ENCODE measurements around the gene CD3G.
A peak's percentile ranks its signal among the peaks of the same experiment; 100 is the strongest.

Gene CD3G

GRCh38 chr11:118301600-118302195 is 42.4 kb upstream of the CD3G start:
- no peaks in the 10 kb centered on the region for H3K79me2 ChIP-seq (ENCODE audit: low read length)
- no peaks in the 10 kb centered on the region for H3F3A ChIP-seq (ENCODE audit: insufficient read depth, low read length)
- H3K9ac ChIP-seq (ENCODE audit: low read length) = no peak overlapping the region
- DNase-seq = no peak
- H3K4me1 ChIP-seq (ENCODE audit: low read length) = peaks cover 10% of the 10 kb centered on the region
- no peak overlapping the region for H3K27ac ChIP-seq (ENCODE audit: low read length)
- H2AFZ ChIP-seq (ENCODE audit: low read length) = no peak overlapping the region
- H3K9me2 ChIP-seq (replicated peaks; ENCODE audit: insufficient read depth, low read length) = no peaks in the 10 kb centered on the region
- no peaks in the 10 kb centered on the region for H3K36me3 ChIP-seq (replicated peaks; ENCODE audit: insufficient read depth, low read length)
- TF ChIP-seq EZH2phosphoT487 (IDR thresholded peaks at IDR 0.05; ENCODE audit: low read length) (no peak), EZH2 (optimal IDR thresholded peaks at IDR 0.05; ENCODE audit: low read depth, low read length) (no peak)
- TF ChIP-seq, protein P1, sequence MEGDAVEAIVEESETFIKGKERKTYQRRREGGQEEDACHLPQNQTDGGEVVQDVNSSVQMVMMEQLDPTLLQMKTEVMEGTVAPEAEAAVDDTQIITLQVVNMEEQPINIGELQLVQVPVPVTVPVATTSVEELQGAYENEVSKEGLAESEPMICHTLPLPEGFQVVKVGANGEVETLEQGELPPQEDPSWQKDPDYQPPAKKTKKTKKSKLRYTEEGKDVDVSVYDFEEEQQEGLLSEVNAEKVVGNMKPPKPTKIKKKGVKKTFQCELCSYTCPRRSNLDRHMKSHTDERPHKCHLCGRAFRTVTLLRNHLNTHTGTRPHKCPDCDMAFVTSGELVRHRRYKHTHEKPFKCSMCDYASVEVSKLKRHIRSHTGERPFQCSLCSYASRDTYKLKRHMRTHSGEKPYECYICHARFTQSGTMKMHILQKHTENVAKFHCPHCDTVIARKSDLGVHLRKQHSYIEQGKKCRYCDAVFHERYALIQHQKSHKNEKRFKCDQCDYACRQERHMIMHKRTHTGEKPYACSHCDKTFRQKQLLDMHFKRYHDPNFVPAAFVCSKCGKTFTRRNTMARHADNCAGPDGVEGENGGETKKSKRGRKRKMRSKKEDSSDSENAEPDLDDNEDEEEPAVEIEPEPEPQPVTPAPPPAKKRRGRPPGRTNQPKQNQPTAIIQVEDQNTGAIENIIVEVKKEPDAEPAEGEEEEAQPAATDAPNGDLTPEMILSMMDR (IDR thresholded peaks at IDR 0.05; ENCODE audit: low read length) = no peak
- no peaks in the 10 kb centered on the region for H3K27me3 ChIP-seq (replicated peaks; ENCODE audit: insufficient read depth, low read length)
- H4K20me1 ChIP-seq (ENCODE audit: insufficient read depth, low read length) = no peaks in the 10 kb centered on the region
- no peak overlapping the region for H3K4me3 ChIP-seq (ENCODE audit: low read length)
- H3K9me3 ChIP-seq (replicated peaks; ENCODE audit: insufficient read depth, low read length) = no peaks in the 10 kb centered on the region
- no peak overlapping the region for H3K4me2 ChIP-seq (ENCODE audit: low read depth, low read length)

DNA sequence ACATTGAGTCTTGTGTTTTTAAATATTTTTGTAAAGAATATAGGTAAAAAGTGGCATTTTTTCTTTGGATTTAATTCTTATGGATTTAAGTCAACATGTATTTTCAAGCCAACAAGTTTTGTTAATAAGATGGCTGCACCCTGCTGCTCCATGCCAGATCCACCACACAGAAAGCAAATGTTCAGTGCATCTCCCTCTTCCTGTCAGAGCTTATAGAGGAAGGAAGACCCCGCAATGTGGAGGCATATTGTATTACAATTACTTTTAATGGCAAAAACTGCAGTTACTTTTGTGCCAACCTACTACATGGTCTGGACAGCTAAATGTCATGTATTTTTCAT is 39.9 kb upstream of the CD3G start:
- Histone ChIP-seq H4K20me1 (ENCODE audit: insufficient read depth, low read length) (no peaks in the 10 kb centered on the region), H3K9ac (ENCODE audit: low read length) (no peak overlapping the region), H3K4me2 (ENCODE audit: low read depth, low read length) (peak overlapping the region; percentile 23; the same call in 1 of the 2 replicates), H3F3A (ENCODE audit: insufficient read depth, low read length) (no peaks in the 10 kb centered on the region), H3K79me2 (ENCODE audit: low read length) (no peaks in the 10 kb centered on the region), H3K36me3 (replicated peaks; ENCODE audit: insufficient read depth, low read length) (no peaks in the 10 kb centered on the region), H3K9me2 (replicated peaks; ENCODE audit: insufficient read depth, low read length) (no peaks in the 10 kb centered on the region), H3K27me3 (replicated peaks; ENCODE audit: insufficient read depth, low read length) (no peaks in the 10 kb centered on the region), H2AFZ (ENCODE audit: low read length) (peak overlapping the region; percentile 59), H3K27ac (ENCODE audit: low read length) (no peak overlapping the region), H3K9me3 (replicated peaks; ENCODE audit: insufficient read depth, low read length) (no peaks in the 10 kb centered on the region), H3K4me3 (ENCODE audit: low read length) (no peak overlapping the region), H3K4me1 (ENCODE audit: low read length) (peaks cover 10% of the 10 kb centered on the region)
- DNase-seq = no peak
- TF ChIP-seq, protein P1 (IDR thresholded peaks at IDR 0.05; ENCODE audit: low read length) = no peak
- TF ChIP-seq EZH2 (optimal IDR thresholded peaks at IDR 0.05; ENCODE audit: low read depth, low read length) (no peak), EZH2phosphoT487 (IDR thresholded peaks at IDR 0.05; ENCODE audit: low read length) (no peak)

- Histone ChIP-seq H4K20me1 (ENCODE audit: insufficient read depth, low read length) (no peaks in the 10 kb centered on the region), H3K4me1 (ENCODE audit: low read length) (peaks cover 10% of the 10 kb centered on the region), H3K4me2 (ENCODE audit: low read depth, low read length) (peak within 1 kb of the TSS; percentile 23; the same call in 1 of the 2 replicates), H3K27ac (ENCODE audit: low read length) (no peak within 1 kb of the TSS), H3K9me3 (replicated peaks; ENCODE audit: insufficient read depth, low read length) (no peaks in the 10 kb centered on the region), H3K9me2 (replicated peaks; ENCODE audit: insufficient read depth, low read length) (no peaks in the 10 kb centered on the region), H2AFZ (ENCODE audit: low read length) (peak within 1 kb of the TSS; percentile 59), H3K27me3 (replicated peaks; ENCODE audit: insufficient read depth, low read length) (no peaks in the 10 kb centered on the region), H3K36me3 (replicated peaks; ENCODE audit: insufficient read depth, low read length) (no peaks in the 10 kb centered on the region), H3K4me3 (ENCODE audit: low read length) (no peak within 1 kb of the TSS), H3K9ac (ENCODE audit: low read length) (no peak within 1 kb of the TSS), H3K79me2 (ENCODE audit: low read length) (no peaks in the 10 kb centered on the region), H3F3A (ENCODE audit: insufficient read depth, low read length) (no peaks in the 10 kb centered on the region)
- no peak for TF ChIP-seq EZH2 (optimal IDR thresholded peaks at IDR 0.05; ENCODE audit: low read depth, low read length)
- TF ChIP-seq, protein P1 (IDR thresholded peaks at IDR 0.05; ENCODE audit: low read length) = no peak
- TF ChIP-seq EZH2phosphoT487 (IDR thresholded peaks at IDR 0.05; ENCODE audit: low read length) = no peak
- peak; percentile 42 for DNase-seq
These were observed 39.4 kb upstream of the CD3G start, which contains the start of gene CD3E for GRCh38 chr11:118304568-118305248. Gene CD3E (plus strand): TSS chr11:118304730. CDS start chr11:118304953, 223 bp downstream.
